ENCODE data around the gene ADIRF.
"Not testable (repeated sequence)": the region's sequence is repeated elsewhere in the genome, so short reads cannot be mapped to it uniquely, and the experiment has no call there.

DNA sequence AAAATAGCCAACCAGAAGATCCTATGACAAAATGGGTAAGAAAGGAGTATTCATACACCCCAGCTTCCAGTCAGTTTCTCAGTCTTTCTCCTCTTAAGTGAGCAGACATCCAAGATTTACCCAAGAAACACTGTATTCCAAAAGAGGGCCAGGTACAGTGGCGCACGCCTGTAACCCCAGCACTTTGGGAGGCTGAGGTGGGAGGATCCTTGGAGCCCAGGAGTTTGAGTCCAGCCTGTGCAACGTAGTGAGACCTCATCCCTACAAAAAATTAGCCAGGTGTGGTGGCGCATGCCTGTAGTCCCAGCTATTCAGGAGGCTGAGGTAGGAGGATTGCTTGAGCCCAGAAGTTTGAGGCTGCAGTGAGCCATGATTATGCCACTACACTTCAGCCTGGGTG is 20.5 kb upstream of the ADIRF start:
- TF ChIP-seq, protein P1, sequence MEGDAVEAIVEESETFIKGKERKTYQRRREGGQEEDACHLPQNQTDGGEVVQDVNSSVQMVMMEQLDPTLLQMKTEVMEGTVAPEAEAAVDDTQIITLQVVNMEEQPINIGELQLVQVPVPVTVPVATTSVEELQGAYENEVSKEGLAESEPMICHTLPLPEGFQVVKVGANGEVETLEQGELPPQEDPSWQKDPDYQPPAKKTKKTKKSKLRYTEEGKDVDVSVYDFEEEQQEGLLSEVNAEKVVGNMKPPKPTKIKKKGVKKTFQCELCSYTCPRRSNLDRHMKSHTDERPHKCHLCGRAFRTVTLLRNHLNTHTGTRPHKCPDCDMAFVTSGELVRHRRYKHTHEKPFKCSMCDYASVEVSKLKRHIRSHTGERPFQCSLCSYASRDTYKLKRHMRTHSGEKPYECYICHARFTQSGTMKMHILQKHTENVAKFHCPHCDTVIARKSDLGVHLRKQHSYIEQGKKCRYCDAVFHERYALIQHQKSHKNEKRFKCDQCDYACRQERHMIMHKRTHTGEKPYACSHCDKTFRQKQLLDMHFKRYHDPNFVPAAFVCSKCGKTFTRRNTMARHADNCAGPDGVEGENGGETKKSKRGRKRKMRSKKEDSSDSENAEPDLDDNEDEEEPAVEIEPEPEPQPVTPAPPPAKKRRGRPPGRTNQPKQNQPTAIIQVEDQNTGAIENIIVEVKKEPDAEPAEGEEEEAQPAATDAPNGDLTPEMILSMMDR (IDR thresholded peaks at IDR 0.05): not testable (repeated sequence)
- TF ChIP-seq EZH2 (IDR thresholded peaks at IDR 0.05; ENCODE audit: borderline replicate concordance, insufficient read depth, low read depth, low read length, poor library complexity, severe bottlenecking): not testable (repeated sequence)

Measured in B cell (primary cell).